Measurements from ENCODE around the gene TEAD3. TPM values are rescaled to one million over a fixed set of nuclear protein-coding genes. Genes with fewer than 3 reads are reported as not detected.

Gene TEAD3
- total and polyA plus RNA-seq, 10 of the 15 experiments (the other 5 are each of a cell fraction or from before 2014, with no cell fraction given) = 0.02 to 0.28 (median 0.18) TPM; not detected in 5

DNA sequence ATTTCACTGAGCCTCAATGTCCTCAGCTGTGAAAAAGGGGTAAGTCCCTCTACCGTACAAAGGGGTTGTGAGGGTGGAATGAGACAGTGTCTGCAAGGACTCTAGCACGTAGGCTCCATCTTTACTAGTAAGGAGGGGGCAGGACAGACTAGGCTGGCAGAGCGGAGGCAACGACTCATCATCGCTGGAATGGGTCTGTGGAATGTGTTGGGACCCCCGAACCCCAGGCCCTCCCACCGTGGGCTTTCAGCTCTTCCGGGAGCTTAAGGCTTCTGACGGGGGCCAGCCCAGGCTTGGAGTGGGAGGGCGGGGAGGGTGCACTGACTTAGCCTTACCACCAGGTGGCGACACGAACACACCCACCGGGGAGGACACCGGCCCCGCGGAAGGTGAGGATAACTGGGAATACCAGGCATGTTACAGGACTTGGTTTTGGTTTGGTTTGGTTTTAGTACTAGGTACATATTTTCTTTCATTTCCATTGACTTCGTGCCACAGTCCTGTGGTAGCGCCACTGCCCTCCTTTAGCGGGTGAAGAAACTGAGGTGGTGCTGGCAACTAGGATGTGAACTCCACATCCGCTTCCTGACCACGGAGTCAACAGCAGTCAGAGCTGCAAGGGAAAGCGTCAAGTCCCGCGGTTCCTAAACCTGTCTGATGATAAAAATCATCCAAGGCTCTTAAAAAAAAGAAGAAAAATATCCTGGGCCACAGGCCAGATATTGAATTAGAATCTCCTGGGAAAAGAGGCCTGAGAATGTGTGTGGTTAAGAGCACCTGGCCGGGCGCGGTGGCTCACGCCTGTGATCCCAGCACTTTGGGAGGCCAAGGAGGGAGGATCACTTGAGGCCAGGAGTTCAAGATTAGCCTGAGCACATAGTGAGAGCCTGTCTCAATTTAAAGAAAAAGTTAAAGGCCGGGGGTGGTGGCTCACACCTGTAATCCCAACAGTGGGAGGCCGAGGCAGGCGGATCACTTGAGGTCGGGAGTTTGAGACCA lies 26.1 kb upstream of the TEAD3 start (continued):
- TF ChIP-seq, protein P1, sequence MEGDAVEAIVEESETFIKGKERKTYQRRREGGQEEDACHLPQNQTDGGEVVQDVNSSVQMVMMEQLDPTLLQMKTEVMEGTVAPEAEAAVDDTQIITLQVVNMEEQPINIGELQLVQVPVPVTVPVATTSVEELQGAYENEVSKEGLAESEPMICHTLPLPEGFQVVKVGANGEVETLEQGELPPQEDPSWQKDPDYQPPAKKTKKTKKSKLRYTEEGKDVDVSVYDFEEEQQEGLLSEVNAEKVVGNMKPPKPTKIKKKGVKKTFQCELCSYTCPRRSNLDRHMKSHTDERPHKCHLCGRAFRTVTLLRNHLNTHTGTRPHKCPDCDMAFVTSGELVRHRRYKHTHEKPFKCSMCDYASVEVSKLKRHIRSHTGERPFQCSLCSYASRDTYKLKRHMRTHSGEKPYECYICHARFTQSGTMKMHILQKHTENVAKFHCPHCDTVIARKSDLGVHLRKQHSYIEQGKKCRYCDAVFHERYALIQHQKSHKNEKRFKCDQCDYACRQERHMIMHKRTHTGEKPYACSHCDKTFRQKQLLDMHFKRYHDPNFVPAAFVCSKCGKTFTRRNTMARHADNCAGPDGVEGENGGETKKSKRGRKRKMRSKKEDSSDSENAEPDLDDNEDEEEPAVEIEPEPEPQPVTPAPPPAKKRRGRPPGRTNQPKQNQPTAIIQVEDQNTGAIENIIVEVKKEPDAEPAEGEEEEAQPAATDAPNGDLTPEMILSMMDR (IDR thresholded peaks at IDR 0.05 in 2 of 3, conservative IDR thresholded peaks at IDR 0.05 in 1 of 3; ENCODE audit: control insufficient read depth in 2 of 3, extremely low read depth in 1 of 3, insufficient read depth in 1 of 3, low read depth in 3 of 3, low read length in 3 of 3) = peak; percentile 93 to 99 (median 97)
- TF ChIP-seq NBN (IDR thresholded peaks at IDR 0.05) (peak; percentile 56; the same call in 1 of the 2 replicates), STAT3 (IDR thresholded peaks at IDR 0.05; ENCODE audit: low read depth, low read length) (0 out of 2 replicates have a peak, but pooled peaks have one; percentile 52), NFIC (IDR thresholded peaks at IDR 0.05; ENCODE audit: low read depth, low read length) (no peak), SP1 (IDR thresholded peaks at IDR 0.05; ENCODE audit: low read depth, low read length) (peak; percentile 10), SMC3 (IDR thresholded peaks at IDR 0.05; ENCODE audit: borderline replicate concordance, low read length) (peak; percentile 87), MEF2B (IDR thresholded peaks at IDR 0.05; ENCODE audit: partially characterized antibody, poor library complexity, severe bottlenecking) (no peak), IKZF2 (IDR thresholded peaks at IDR 0.05) (peak; percentile 64 to 72), IKZF1 (conservative IDR thresholded peaks at IDR 0.05) (peak; percentile 76), LARP7 (IDR thresholded peaks at IDR 0.05) (peak; percentile 17; the same call in 1 of the 2 replicates)

Measured in GM12878 (cell line).